SU-DHL-6 (cell line): Measurements from ENCODE around the gene CWF19L2.

Experiments used
- EZH2phosphoT487 ChIP-seq: fragments of 200-600 bp; sonication (generic), shearing (Covaris generic); conservative IDR thresholded peaks from 2 replicates; pipeline ENCODE4 v1.6.1; 2018; ENCODE audit warnings: mild to moderate bottlenecking, antibody characterized with exemption, low read length, moderate library complexity, mixed read lengths
- TF ChIP-seq, protein P1 (sequence below): fragments of 200-600 bp; sonication (generic); IDR thresholded peaks from one replicate; pipeline ENCODE4 v1.5.1; 2017; ENCODE audit warnings: antibody characterized with exemption, mild to moderate bottlenecking, low read length, moderate library complexity; ENCODE audit not compliant: insufficient read depth, poor library complexity, severe bottlenecking

DNA sequence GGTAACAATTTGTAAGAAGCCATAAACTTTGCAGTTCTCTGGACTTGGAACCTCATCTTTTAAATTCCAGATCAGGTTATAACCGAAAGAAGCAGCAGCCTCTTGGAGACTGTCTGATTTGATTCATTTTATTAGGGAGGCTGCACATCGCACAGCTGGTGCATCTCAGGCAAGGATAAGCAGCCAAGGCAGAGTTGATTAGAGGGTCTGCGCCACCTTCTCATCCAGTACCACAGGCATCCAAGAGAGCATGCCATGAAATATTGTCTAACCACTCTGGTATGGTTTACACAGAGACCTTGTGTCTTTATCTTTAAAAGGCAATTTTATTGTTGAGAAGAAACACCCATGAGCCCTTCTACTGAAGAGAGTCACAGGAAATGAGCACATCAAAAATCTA, 16.2 kb upstream of the CWF19L2 start:
- TF ChIP-seq, protein P1, sequence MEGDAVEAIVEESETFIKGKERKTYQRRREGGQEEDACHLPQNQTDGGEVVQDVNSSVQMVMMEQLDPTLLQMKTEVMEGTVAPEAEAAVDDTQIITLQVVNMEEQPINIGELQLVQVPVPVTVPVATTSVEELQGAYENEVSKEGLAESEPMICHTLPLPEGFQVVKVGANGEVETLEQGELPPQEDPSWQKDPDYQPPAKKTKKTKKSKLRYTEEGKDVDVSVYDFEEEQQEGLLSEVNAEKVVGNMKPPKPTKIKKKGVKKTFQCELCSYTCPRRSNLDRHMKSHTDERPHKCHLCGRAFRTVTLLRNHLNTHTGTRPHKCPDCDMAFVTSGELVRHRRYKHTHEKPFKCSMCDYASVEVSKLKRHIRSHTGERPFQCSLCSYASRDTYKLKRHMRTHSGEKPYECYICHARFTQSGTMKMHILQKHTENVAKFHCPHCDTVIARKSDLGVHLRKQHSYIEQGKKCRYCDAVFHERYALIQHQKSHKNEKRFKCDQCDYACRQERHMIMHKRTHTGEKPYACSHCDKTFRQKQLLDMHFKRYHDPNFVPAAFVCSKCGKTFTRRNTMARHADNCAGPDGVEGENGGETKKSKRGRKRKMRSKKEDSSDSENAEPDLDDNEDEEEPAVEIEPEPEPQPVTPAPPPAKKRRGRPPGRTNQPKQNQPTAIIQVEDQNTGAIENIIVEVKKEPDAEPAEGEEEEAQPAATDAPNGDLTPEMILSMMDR = no peak
- no peak for TF ChIP-seq EZH2phosphoT487
